GM23338 (cell line): Measurements from ENCODE around the gene SPHK1.

Experiments used
- JUNB ChIP-seq: IDR thresholded peaks from one replicate; pipeline ENCODE4 v1.6.1; 2016; ENCODE audit warnings: antibody characterized with exemption; ENCODE audit not compliant: unreplicated experiment
- TF ChIP-seq, protein P1 (sequence below), 2 experiments: fragments of 200-600 bp in 1 of 2; sonication (generic) in 1 of 2; conservative IDR thresholded peaks; 2 replicates each; pipeline versions ENCODE4 v1.5.1 to v1.6.1; 2016 to 2017; ENCODE audit warnings: antibody characterized with exemption in 2 of 2, low read depth in 2 of 2, mild to moderate bottlenecking in 2 of 2, moderate library complexity in 1 of 2

GRCh38 chr17:76422406-76422805 lies 38.0 kb downstream of the SPHK1 start:
- TF ChIP-seq, protein P1, sequence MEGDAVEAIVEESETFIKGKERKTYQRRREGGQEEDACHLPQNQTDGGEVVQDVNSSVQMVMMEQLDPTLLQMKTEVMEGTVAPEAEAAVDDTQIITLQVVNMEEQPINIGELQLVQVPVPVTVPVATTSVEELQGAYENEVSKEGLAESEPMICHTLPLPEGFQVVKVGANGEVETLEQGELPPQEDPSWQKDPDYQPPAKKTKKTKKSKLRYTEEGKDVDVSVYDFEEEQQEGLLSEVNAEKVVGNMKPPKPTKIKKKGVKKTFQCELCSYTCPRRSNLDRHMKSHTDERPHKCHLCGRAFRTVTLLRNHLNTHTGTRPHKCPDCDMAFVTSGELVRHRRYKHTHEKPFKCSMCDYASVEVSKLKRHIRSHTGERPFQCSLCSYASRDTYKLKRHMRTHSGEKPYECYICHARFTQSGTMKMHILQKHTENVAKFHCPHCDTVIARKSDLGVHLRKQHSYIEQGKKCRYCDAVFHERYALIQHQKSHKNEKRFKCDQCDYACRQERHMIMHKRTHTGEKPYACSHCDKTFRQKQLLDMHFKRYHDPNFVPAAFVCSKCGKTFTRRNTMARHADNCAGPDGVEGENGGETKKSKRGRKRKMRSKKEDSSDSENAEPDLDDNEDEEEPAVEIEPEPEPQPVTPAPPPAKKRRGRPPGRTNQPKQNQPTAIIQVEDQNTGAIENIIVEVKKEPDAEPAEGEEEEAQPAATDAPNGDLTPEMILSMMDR (conservative IDR thresholded peaks at IDR 0.05; ENCODE audit: low read depth in 2 of 2), result no peak
- no peak for TF ChIP-seq JUNB
